ENCODE data around the gene SEL1L.
"Not testable (repeated sequence)": the region's sequence is repeated elsewhere in the genome, so short reads cannot be mapped to it uniquely, and the experiment has no call there.

SEL1L gene

DNA sequence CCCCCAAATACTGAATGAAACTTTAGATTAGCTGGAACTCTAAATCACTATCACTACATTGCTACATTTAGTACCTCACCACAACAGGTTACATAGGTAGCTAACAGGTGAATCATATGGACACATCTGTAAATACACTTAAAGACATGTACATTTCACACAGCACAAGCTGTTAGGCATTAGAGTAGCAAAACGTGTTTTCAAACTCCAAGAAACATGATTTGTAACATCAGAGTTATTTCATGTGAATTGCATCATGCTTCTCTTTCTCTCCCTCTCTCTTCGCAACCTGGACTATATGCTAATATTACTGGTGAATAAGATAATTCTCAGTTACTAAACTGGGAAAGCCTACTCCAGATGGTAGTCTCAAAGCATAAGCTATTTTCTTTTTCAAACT is 4.3 kb downstream of the SEL1L start:
- H3K4me1 ChIP-seq (ENCODE audit: control insufficient read depth in 1 of 2, insufficient read depth in 2 of 2, low read length in 2 of 2), result peaks cover 22 to 23% of the 10 kb centered on the region in 2 donors
- H3K9me3 ChIP-seq (ENCODE audit: control insufficient read depth in 1 of 2, low read length in 2 of 2), result no peaks in the 10 kb centered on the region
- no peak overlapping the region for H3K4me3 ChIP-seq (ENCODE audit: low read depth in 1 of 2, low read length in 2 of 2)
- H3K27me3 ChIP-seq (ENCODE audit: control insufficient read depth in 1 of 2, insufficient read depth in 2 of 2, low read length in 2 of 2), result no peaks in the 10 kb centered on the region
- no peak overlapping the region for H3K27ac ChIP-seq (ENCODE audit: low read depth, low read length)
- H3K36me3 ChIP-seq (ENCODE audit: control insufficient read depth in 1 of 2, insufficient read depth in 2 of 2, low read length in 2 of 2), result peaks cover 6 to 15% of the 10 kb centered on the region in 2 donors
- no peak overlapping the region for H3K9ac ChIP-seq (ENCODE audit: low read depth in 1 of 2, low read length in 2 of 2)

DNA sequence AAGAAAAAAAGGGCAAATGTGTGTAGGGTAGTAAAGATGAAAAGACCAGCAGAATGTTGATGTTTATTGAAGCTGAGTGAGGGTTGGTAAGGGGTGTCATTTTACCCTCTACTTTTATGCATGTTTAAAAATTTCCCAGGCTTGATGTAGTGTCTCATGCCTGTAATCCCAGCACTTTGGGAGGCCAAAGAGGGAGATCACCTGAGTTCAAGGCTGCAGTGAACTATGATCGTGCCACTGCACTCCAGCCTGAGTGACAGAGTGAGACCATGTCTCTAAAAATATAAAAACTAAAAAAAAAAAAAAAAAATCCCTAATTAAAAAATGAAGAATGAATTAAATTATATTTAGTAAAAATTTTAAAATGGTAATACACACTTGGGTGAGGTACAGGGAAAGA is 8.5 kb downstream of the SEL1L start:
- H3K9ac ChIP-seq (ENCODE audit: low read depth in 1 of 2, low read length in 2 of 2), result no peak overlapping the region
- H3K4me1 ChIP-seq (ENCODE audit: control insufficient read depth in 1 of 2, insufficient read depth in 2 of 2, low read length in 2 of 2), result peaks cover 8 to 16% of the 10 kb centered on the region in 2 donors
- no peaks in the 10 kb centered on the region for H3K9me3 ChIP-seq (ENCODE audit: control insufficient read depth in 1 of 2, low read length in 2 of 2)

DNA sequence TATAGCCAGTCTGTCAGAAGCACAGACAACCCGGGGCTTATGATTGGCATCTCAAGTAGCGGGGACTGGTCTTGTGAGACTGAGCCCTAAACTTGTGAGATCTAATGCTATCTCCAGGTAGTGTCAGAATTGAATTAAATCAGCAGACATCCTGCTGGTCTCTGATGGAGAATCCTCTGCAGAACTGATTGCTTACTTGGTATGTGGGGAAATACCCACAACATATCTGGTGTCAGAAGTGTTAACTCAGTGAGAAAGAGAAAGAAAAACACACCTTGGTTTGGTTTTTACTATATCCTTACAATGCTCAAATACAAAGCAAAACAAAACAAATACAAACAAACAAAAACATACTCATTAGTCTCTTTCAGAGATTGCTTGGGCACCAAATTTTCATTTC is 10.0 kb downstream of the SEL1L start:
- H3K36me3 ChIP-seq (ENCODE audit: control insufficient read depth in 1 of 2, insufficient read depth in 2 of 2, low read length in 2 of 2), result peaks cover 19 to 52% of the 10 kb centered on the region in 2 donors
- H3K9me3 ChIP-seq (ENCODE audit: control insufficient read depth in 1 of 2, low read length in 2 of 2), result no peaks in the 10 kb centered on the region
- H3K4me1 ChIP-seq (ENCODE audit: control insufficient read depth in 1 of 2, insufficient read depth in 2 of 2, low read length in 2 of 2), result peaks cover 3 to 29% of the 10 kb centered on the region in 2 donors
- H3K27me3 ChIP-seq (ENCODE audit: control insufficient read depth in 1 of 2, insufficient read depth in 2 of 2, low read length in 2 of 2), result no peaks in the 10 kb centered on the region
- H3K4me3 ChIP-seq (ENCODE audit: low read depth in 1 of 2, low read length in 2 of 2), result no peak overlapping the region
- no peak overlapping the region for H3K9ac ChIP-seq (ENCODE audit: low read depth in 1 of 2, low read length in 2 of 2)
- no peak overlapping the region for H3K27ac ChIP-seq (ENCODE audit: low read depth, low read length)

More for the DNA sequence above, 8.5 kb downstream of the SEL1L start:
- no peak overlapping the region for H3K27ac ChIP-seq (ENCODE audit: low read depth, low read length)
- H3K36me3 ChIP-seq (ENCODE audit: control insufficient read depth in 1 of 2, insufficient read depth in 2 of 2, low read length in 2 of 2), result peaks cover 19 to 47% of the 10 kb centered on the region in 2 donors
- H3K4me3 ChIP-seq (ENCODE audit: low read depth in 1 of 2, low read length in 2 of 2), result no peak overlapping the region
- no peaks in the 10 kb centered on the region for H3K27me3 ChIP-seq (ENCODE audit: control insufficient read depth in 1 of 2, insufficient read depth in 2 of 2, low read length in 2 of 2)

DNA sequence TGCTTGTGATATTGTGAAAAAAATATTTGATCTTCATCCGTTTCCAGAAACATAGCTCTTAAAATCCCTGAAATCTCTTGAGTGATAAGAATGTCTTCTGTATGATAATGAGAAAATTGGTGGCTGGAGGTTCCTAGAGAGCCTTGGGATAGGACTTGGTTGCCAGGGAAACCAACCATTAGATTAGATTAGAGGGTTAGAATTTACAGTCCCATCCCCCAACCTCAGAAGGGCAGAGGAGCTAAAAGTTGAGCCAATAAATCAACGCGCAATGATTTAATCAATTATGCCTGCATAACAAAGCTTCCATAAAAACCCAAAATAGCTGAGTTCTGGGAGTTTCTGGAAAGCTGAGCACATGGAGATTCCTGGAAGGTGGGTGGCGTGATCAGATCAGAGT is 10.6 kb downstream of the SEL1L start:
- H3K4me1 ChIP-seq (ENCODE audit: control insufficient read depth in 1 of 2, insufficient read depth in 2 of 2, low read length in 2 of 2), result peaks cover 3 to 29% of the 10 kb centered on the region in 2 donors
- H3K4me3 ChIP-seq (ENCODE audit: low read depth in 1 of 2, low read length in 2 of 2), result no peak overlapping the region
- H3K9ac ChIP-seq (ENCODE audit: low read depth in 1 of 2, low read length in 2 of 2), result no peak overlapping the region
- H3K36me3 ChIP-seq (ENCODE audit: control insufficient read depth in 1 of 2, insufficient read depth in 2 of 2, low read length in 2 of 2), result peaks cover 19 to 54% of the 10 kb centered on the region in 2 donors
- no peaks in the 10 kb centered on the region for H3K9me3 ChIP-seq (ENCODE audit: control insufficient read depth in 1 of 2, low read length in 2 of 2)
- H3K27ac ChIP-seq (ENCODE audit: low read depth, low read length), result no peak overlapping the region
- H3K27me3 ChIP-seq (ENCODE audit: control insufficient read depth in 1 of 2, insufficient read depth in 2 of 2, low read length in 2 of 2), result no peaks in the 10 kb centered on the region

DNA sequence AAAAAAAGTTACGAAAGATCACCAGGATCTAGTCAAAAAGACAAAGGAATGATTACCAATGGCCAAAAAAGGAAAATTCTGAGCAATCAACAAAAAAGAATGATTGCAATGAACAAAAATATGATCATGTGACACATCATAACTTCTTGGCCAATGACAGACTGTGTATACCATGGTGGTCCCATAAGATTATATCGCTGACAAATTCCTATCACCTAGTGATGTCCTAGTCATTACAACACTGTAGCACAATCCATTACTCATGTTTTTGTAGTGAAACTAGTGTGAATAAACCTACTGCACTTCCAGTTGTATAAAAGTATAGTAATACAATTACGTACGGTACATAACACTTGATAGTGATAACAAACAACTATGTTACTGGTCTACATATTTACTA is 12.3 kb downstream of the SEL1L start:
- H3K4me1 ChIP-seq (ENCODE audit: control insufficient read depth in 1 of 2, insufficient read depth in 2 of 2, low read length in 2 of 2), result peaks cover 7 to 23% of the 10 kb centered on the region in 2 donors
- H3K9ac ChIP-seq (ENCODE audit: low read depth in 1 of 2, low read length in 2 of 2), result no peak overlapping the region
- H3K36me3 ChIP-seq (ENCODE audit: control insufficient read depth in 1 of 2, insufficient read depth in 2 of 2, low read length in 2 of 2), result peaks cover 18 to 61% of the 10 kb centered on the region in 2 donors
- no peaks in the 10 kb centered on the region for H3K9me3 ChIP-seq (ENCODE audit: control insufficient read depth in 1 of 2, low read length in 2 of 2)
- no peaks in the 10 kb centered on the region for H3K27me3 ChIP-seq (ENCODE audit: control insufficient read depth in 1 of 2, insufficient read depth in 2 of 2, low read length in 2 of 2)
- H3K4me3 ChIP-seq (ENCODE audit: low read depth in 1 of 2, low read length in 2 of 2), result no peak overlapping the region
- no peak overlapping the region for H3K27ac ChIP-seq (ENCODE audit: low read depth, low read length)

DNA sequence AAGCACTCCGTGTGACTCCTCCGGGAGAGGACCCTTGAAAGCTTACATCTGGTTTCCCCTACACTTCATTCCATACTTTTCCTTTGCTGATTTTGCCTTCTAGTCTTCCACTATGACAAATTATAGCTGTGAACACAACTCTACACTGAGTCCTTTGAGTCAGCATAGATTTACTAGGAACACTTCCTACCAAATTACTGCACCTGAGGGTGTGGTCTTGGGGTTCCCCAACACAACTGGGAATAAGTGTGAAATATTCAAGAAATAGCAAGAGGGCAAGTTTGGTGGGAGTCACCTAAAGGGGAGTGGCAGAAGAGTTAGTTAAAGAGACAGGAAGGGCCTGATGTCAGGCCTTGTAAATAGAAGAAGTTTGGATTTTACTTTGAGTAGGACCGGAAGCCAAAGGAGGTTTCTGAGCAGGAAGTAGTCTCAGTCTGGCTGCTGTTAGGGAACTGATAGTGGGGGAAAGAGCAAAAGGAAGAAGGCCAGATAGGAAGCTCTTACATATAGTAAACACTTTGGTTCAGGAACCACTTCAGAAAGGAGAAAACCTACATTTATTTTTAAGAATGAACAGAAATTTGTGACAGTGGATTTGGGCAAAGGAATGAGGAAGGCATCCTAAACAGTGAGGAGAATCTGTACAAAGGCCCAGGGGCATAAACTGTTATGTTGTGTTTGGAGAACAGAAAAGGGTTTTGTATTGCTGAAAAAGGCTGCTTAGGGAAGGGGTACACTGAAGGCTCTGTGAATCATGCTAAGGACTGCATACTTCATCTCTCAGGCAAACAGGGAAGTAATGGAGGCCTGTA is 14.2 kb downstream of the SEL1L start:
- no peak overlapping the region for H3K27ac ChIP-seq (ENCODE audit: low read depth, low read length)
- no peaks in the 10 kb centered on the region for H3K9me3 ChIP-seq (ENCODE audit: control insufficient read depth in 1 of 2, low read length in 2 of 2)
- H3K9ac ChIP-seq (ENCODE audit: low read depth in 1 of 2, low read length in 2 of 2), result no peak overlapping the region
- H3K4me1 ChIP-seq (ENCODE audit: control insufficient read depth in 1 of 2, insufficient read depth in 2 of 2, low read length in 2 of 2), result peaks cover 7 to 23% of the 10 kb centered on the region in 2 donors
- H3K27me3 ChIP-seq (ENCODE audit: control insufficient read depth in 1 of 2, insufficient read depth in 2 of 2, low read length in 2 of 2), result no peaks in the 10 kb centered on the region
- no peak overlapping the region for H3K4me3 ChIP-seq (ENCODE audit: low read depth in 1 of 2, low read length in 2 of 2)
- peaks cover 18 to 60% of the 10 kb centered on the region in 2 donors for H3K36me3 ChIP-seq (ENCODE audit: control insufficient read depth in 1 of 2, insufficient read depth in 2 of 2, low read length in 2 of 2)

DNA sequence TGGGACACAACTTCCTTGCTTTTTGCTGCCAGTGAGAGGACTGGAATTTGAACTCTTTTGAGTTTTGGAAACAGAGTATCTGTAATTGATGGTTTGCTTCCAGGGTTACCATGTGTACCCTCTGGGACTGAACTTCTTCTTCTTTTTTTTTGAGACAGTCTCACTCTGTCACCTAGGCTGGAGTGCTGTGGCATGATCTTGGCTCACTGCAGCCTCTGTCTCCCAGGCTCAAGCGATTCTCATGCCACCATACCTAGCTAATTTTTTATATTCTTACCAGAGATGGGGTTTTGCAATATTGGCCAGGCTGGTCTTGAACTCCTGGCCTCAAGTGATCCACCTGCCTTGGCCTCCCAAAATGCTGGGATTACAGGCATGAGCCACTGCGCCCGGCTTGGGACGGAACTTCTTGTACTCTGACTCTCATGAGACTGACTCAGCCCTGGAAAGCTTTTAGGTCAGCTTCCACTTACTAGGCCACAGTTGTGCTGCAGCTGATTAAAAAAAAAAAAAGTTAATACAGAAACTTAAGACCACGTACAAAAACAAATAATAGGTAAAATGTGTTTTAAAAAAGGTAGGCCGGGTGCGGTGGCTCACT is 15.8 kb downstream of the SEL1L start:
- H3K27me3 ChIP-seq (ENCODE audit: control insufficient read depth in 1 of 2, insufficient read depth in 2 of 2, low read length in 2 of 2), result no peaks in the 10 kb centered on the region
- H3K9me3 ChIP-seq (ENCODE audit: control insufficient read depth in 1 of 2, low read length in 2 of 2), result no peaks in the 10 kb centered on the region
- no peak overlapping the region for H3K27ac ChIP-seq (ENCODE audit: low read depth, low read length)
- no peak overlapping the region for H3K9ac ChIP-seq (ENCODE audit: low read depth in 1 of 2, low read length in 2 of 2)
- no peak overlapping the region for H3K4me3 ChIP-seq (ENCODE audit: low read depth in 1 of 2, low read length in 2 of 2)
- peaks cover 18 to 61% of the 10 kb centered on the region in 2 donors for H3K36me3 ChIP-seq (ENCODE audit: control insufficient read depth in 1 of 2, insufficient read depth in 2 of 2, low read length in 2 of 2)
- H3K4me1 ChIP-seq (ENCODE audit: control insufficient read depth in 1 of 2, insufficient read depth in 2 of 2, low read length in 2 of 2), result peaks cover 7 to 23% of the 10 kb centered on the region in 2 donors

DNA sequence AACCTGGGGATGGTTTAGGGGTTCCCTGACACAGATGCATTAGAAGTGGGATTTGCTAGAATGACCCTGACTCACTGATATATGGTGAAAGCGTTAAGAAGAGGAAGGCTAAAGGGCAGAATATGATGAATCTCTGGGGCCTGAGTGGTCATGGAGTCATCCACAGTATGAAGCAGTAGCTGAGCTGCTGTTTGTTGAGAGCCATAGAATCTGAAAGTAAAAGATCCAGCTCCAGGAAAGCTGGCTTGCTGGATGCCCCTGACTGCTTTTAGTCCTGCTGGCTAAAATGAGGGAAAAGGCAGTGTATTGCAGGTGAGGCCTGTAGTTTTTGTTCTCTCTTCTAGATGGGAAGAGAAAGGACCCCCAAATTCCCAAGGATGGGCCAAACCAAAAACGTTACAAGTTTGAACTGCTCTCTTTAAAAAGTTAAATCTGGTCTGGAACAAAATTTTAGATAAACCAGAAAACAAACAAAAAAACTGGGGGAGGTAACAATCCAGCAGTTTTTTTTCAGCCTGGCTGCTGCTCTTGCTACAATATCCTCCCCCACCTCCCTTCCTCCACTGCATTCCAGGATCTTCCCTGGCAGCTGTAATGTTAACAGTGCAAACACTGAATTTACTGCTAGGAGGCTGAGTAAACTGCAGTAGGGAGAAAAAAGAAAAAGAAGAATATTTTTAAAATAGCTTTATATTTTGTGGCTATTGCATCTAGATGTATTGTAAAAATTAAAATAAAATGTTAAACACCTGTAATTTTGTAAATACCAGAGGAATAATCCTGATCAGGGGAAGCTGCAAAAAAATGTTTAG is 16.5 kb downstream of the SEL1L start:
- Histone ChIP-seq H3K27ac (ENCODE audit: low read depth, low read length) (no peak overlapping the region), H3K4me1 (ENCODE audit: control insufficient read depth in 1 of 2, insufficient read depth in 2 of 2, low read length in 2 of 2) (peaks cover 7 to 23% of the 10 kb centered on the region in 2 donors), H3K36me3 (ENCODE audit: control insufficient read depth in 1 of 2, insufficient read depth in 2 of 2, low read length in 2 of 2) (peaks cover 19 to 54% of the 10 kb centered on the region in 2 donors), H3K27me3 (ENCODE audit: control insufficient read depth in 1 of 2, insufficient read depth in 2 of 2, low read length in 2 of 2) (no peaks in the 10 kb centered on the region), H3K4me3 (ENCODE audit: low read depth in 1 of 2, low read length in 2 of 2) (no peak overlapping the region), H3K9ac (ENCODE audit: low read depth in 1 of 2, low read length in 2 of 2) (no peak overlapping the region), H3K9me3 (ENCODE audit: control insufficient read depth in 1 of 2, low read length in 2 of 2) (no peaks in the 10 kb centered on the region)

DNA sequence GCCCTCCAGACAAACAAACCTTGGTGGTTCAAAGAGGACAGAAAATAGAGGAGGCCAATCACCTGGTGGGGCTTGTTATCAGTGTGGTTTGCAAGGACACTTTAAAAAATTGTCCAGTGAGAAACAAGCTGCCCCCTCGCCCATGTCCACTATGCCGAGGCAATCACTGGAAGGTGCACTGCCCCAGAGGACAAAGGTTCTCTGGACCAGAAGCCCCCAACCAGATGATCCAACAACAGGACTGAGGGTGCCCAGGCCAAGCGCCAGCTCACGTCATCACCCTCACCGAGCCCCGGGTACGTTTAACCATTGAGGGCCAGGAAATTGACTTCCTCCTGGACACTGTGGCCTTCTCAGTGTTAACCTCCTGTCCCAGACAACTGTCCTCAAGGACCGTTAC is 17.7 kb downstream of the SEL1L start:
- peaks cover 12 to 50% of the 10 kb centered on the region in 2 donors for H3K36me3 ChIP-seq (ENCODE audit: control insufficient read depth in 1 of 2, insufficient read depth in 2 of 2, low read length in 2 of 2)
- not testable (repeated sequence) for H3K9me3 ChIP-seq (ENCODE audit: control insufficient read depth in 1 of 2, low read length in 2 of 2); H3K4me3 ChIP-seq (ENCODE audit: low read depth in 1 of 2, low read length in 2 of 2); H3K27me3 ChIP-seq (ENCODE audit: control insufficient read depth in 1 of 2, insufficient read depth in 2 of 2, low read length in 2 of 2); H3K9ac ChIP-seq (ENCODE audit: low read depth in 1 of 2, low read length in 2 of 2); H3K27ac ChIP-seq (ENCODE audit: low read depth, low read length)
- H3K4me1 ChIP-seq (ENCODE audit: control insufficient read depth in 1 of 2, insufficient read depth in 2 of 2, low read length in 2 of 2), result peaks cover 13 to 32% of the 10 kb centered on the region in 2 donors

DNA sequence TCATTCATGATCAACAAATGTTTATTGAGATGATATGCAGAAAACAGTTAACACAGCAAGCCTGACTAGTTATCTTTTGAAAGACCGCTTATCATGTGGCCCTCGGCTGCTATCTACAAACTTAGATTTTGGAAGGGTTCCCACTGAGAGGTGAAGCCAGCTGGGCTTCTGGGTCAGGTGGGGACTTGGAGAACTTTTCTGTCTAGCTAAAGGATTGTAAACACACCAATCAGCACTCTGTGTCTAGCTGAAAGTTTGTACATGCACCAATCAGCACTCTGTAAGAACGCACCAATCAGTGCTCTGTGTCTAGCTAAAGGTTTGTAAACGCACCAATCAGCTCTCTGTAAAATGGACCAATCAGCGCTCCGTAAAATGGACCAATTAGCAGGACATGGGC is 20.8 kb downstream of the SEL1L start:
- H3K27me3 ChIP-seq (ENCODE audit: control insufficient read depth in 1 of 2, insufficient read depth in 2 of 2, low read length in 2 of 2); H3K27ac ChIP-seq (ENCODE audit: low read depth, low read length); H3K9ac ChIP-seq (ENCODE audit: low read depth in 1 of 2, low read length in 2 of 2); H3K9me3 ChIP-seq (ENCODE audit: control insufficient read depth in 1 of 2, low read length in 2 of 2); H3K4me3 ChIP-seq (ENCODE audit: low read depth in 1 of 2, low read length in 2 of 2): not testable (repeated sequence)
- peaks cover 18 to 22% of the 10 kb centered on the region in 2 donors for H3K4me1 ChIP-seq (ENCODE audit: control insufficient read depth in 1 of 2, insufficient read depth in 2 of 2, low read length in 2 of 2)
- peaks cover 9 to 40% of the 10 kb centered on the region in 2 donors for H3K36me3 ChIP-seq (ENCODE audit: control insufficient read depth in 1 of 2, insufficient read depth in 2 of 2, low read length in 2 of 2)
